Measurements from ENCODE around the gene CTIF. TPM values are rescaled to one million over a fixed set of nuclear protein-coding genes. Genes with fewer than 3 reads are reported as not detected.

CTIF gene
- total RNA-seq, 2 experiments from 2014 or later = 3.2 to 3.5 TPM

GRCh38 chr18:48905513-48905912, 366.7 kb downstream of the CTIF start:
- DNase-seq (no peak), ATAC-seq (no peak)
- intact Hi-C loops (cut with micrococcal nuclease) = no loop called here
- no peak overlapping the region for H3K4me3 Mint-ChIP-seq
- H3K36me3 Mint-ChIP-seq (ENCODE audit: low read depth) = no peaks in the 10 kb centered on the region
- no peak overlapping the region for H3K27ac Mint-ChIP-seq
- ChIA-PET POLR2A (no interaction called here), CTCF (interaction anchor here (0.7 kb wide), 1 partner anchor 42 kb away, joined by 3 read pairs; no protein-coding TSS in a partner anchor)
- TF ChIP-seq, protein P1, sequence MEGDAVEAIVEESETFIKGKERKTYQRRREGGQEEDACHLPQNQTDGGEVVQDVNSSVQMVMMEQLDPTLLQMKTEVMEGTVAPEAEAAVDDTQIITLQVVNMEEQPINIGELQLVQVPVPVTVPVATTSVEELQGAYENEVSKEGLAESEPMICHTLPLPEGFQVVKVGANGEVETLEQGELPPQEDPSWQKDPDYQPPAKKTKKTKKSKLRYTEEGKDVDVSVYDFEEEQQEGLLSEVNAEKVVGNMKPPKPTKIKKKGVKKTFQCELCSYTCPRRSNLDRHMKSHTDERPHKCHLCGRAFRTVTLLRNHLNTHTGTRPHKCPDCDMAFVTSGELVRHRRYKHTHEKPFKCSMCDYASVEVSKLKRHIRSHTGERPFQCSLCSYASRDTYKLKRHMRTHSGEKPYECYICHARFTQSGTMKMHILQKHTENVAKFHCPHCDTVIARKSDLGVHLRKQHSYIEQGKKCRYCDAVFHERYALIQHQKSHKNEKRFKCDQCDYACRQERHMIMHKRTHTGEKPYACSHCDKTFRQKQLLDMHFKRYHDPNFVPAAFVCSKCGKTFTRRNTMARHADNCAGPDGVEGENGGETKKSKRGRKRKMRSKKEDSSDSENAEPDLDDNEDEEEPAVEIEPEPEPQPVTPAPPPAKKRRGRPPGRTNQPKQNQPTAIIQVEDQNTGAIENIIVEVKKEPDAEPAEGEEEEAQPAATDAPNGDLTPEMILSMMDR (IDR thresholded peaks at IDR 0.05) = no peak
- H3K4me1 Mint-ChIP-seq (ENCODE audit: low read depth) = peaks cover 17% of the 10 kb centered on the region
- peaks cover 10% of the 10 kb centered on the region for H3K9me3 Mint-ChIP-seq
- no peaks in the 10 kb centered on the region for H3K27me3 Mint-ChIP-seq

DNA sequence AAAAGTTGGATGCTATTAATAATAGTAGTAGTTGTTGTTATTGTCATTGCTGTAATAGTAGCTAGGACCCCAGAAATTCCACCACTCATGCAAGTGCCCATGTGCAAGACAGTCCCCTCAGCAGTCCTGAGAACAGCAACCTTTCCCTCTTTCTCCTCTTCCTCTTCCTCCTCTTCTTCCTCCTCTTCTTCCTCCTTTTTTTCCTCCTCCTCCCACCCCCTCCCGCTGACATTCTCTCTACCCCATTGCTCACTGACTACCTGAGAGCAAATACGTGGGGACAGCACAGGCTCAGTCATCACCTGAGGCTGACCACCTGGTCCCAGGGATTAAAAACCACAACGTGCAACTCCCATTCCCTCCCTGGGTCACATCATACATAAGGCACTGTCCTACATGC, 370.1 kb downstream of the CTIF start:
- Mint-ChIP-seq H3K4me1 (ENCODE audit: low read depth) (peaks cover 19% of the 10 kb centered on the region), H3K4me3 (no peak overlapping the region), H3K36me3 (ENCODE audit: low read depth) (no peaks in the 10 kb centered on the region), H3K9me3 (peaks cover 10% of the 10 kb centered on the region), H3K27ac (no peak overlapping the region), H3K27me3 (no peaks in the 10 kb centered on the region)
- ChIA-PET POLR2A (interaction anchor here (1.4 kb wide), 1 partner anchor 15 kb away, joined by 3 read pairs; no protein-coding TSS in a partner anchor), CTCF (no interaction called here)
- DNase-seq = no peak
- TF ChIP-seq, protein P1 (IDR thresholded peaks at IDR 0.05) = no peak
- intact Hi-C loops (cut with micrococcal nuclease) = no loop called here
- no peak for ATAC-seq

- DNase-seq = peak; percentile 43
These were observed 370.9 kb downstream of the CTIF start for GRCh38 chr18:48909721-48910120.

GRCh38 chr18:48910972-48911545, 372.2 kb downstream of the CTIF start:
- Mint-ChIP-seq H3K36me3 (ENCODE audit: low read depth) (no peaks in the 10 kb centered on the region), H3K9me3 (no peaks in the 10 kb centered on the region), H3K4me3 (no peak overlapping the region), H3K4me1 (ENCODE audit: low read depth) (peaks cover 19% of the 10 kb centered on the region), H3K27ac (no peak overlapping the region), H3K27me3 (no peaks in the 10 kb centered on the region)
- TF ChIP-seq, protein P1 (IDR thresholded peaks at IDR 0.05) = no peak
- ATAC-seq (no peak), DNase-seq (no peak)
- CTCF ChIA-PET = interaction anchor here (0.7 to 0.9 kb wide), 2 partner anchors 19 to 41 kb away, joined by 3 read pairs; no protein-coding TSS in a partner anchor
- intact Hi-C loops (cut with micrococcal nuclease) = no loop called here
- POLR2A ChIA-PET = interaction anchor here (1.4 kb wide), 1 partner anchor 16 kb away, joined by 4 read pairs; no protein-coding TSS in a partner anchor

More at GRCh38 chr18:48909721-48910120, 370.9 kb downstream of the CTIF start:
- POLR2A ChIA-PET = interaction anchor here (1.4 kb wide), 1 partner anchor 14 kb away, joined by 3 read pairs; no protein-coding TSS in a partner anchor
- H3K36me3 Mint-ChIP-seq (ENCODE audit: low read depth) = no peaks in the 10 kb centered on the region
- peak; percentile 75 for ATAC-seq
- peaks cover 3% of the 10 kb centered on the region for H3K9me3 Mint-ChIP-seq
- H3K4me1 Mint-ChIP-seq (ENCODE audit: low read depth) = peaks cover 19% of the 10 kb centered on the region
- H3K27me3 Mint-ChIP-seq = no peaks in the 10 kb centered on the region
- H3K27ac Mint-ChIP-seq = no peak overlapping the region
- intact Hi-C loops (cut with micrococcal nuclease) = no loop called here
- CTCF ChIA-PET = interaction anchor here (0.7 kb wide), 1 partner anchor 15 kb away, joined by 3 read pairs; no protein-coding TSS in a partner anchor
- no peak overlapping the region for H3K4me3 Mint-ChIP-seq
- TF ChIP-seq, protein P1 (IDR thresholded peaks at IDR 0.05) = no peak

Small RNAs within 50 kb of the gene (microRNA-seq; reads per million reads assigned to microRNA genes)
- not detected for gene MIR4743 (ENCODE audit: borderline microRNAs expressed, borderline replicate concordance)

Other genes starting within 250 kb of the CTIF start
- gene ZBTB7C, start 129.6 kb upstream of the CTIF start, total RNA-seq = not detected